HL-60 (cell line): ENCODE data around the gene LIMA1.
A peak's percentile ranks its signal among the peaks of the same experiment; 100 is the strongest.

Source experiments
- DNase-seq, 2 experiments: peaks; one replicate each; pipeline ENCODE4 v3.0.0-alpha.2; 2010 to 2020; ENCODE audit warnings: low read depth in 1 of 2, low spot score in 1 of 2
- H3K27ac ChIP-seq: fragments of 250-450 bp; sonication (Bioruptor Pico); replicated peaks from 2 replicates; pipeline ENCODE4 v1.5.1; 2020; ENCODE audit warnings: mild to moderate bottlenecking, moderate library complexity
- H3K27me3 ChIP-seq: fragments of 250-450 bp; sonication (Bioruptor Pico); 2 replicates; pipeline ENCODE4 v1.5.1; 2021; ENCODE audit warnings: mild to moderate bottlenecking, moderate library complexity; ENCODE audit not compliant: insufficient read depth, poor library complexity, severe bottlenecking
- H3K4me3 ChIP-seq: replicated peaks from 2 replicates; pipeline ENCODE4 v1.5.1; 2011; ENCODE audit warnings: mild to moderate bottlenecking, control low read depth, low read length; ENCODE audit not compliant: insufficient read depth
- CTCF ChIP-seq: IDR thresholded peaks from one replicate; pipeline ENCODE4 v1.5.1; 2011; ENCODE audit warnings: low read length, control low read depth, inconsistent platforms; ENCODE audit not compliant: insufficient read depth
- GABPA ChIP-seq: IDR thresholded peaks from 2 replicates; pipeline ENCODE4 v1.6.1; 2012; ENCODE audit warnings: low read depth
- POLR2AphosphoS5 ChIP-seq: IDR thresholded peaks from 2 replicates; pipeline ENCODE4 v1.6.1; 2012; ENCODE audit warnings: low read depth
- REST ChIP-seq: IDR thresholded peaks from 2 replicates; pipeline ENCODE4 v1.6.1; 2012; ENCODE audit warnings: low read depth; ENCODE audit not compliant: insufficient replicate concordance
- SPI1 ChIP-seq: IDR thresholded peaks from 2 replicates; pipeline ENCODE4 v1.6.1; 2012; ENCODE audit warnings: low read depth, mild to moderate bottlenecking, borderline replicate concordance

LIMA1 gene

GRCh38 chr12:50224026-50224692, 59.2 kb downstream of the LIMA1 start:
- Histone ChIP-seq H3K27me3 (no peaks in the 10 kb centered on the region), H3K27ac (no peak overlapping the region), H3K4me3 (no peak overlapping the region)
- DNase-seq: no peak
- TF ChIP-seq CTCF (no peak), REST (no peak), SPI1 (no peak), POLR2AphosphoS5 (no peak), GABPA (no peak)

- DNase-seq: peak; percentile 51 to 63
Observed at GRCh38 chr12:50222275-50222783, 61.0 kb downstream of the LIMA1 start.

GRCh38 chr12:50221228-50222008, 61.9 kb downstream of the LIMA1 start:
- Histone ChIP-seq H3K27ac (peak overlapping the region; percentile 60), H3K4me3 (peak overlapping the region; percentile 68), H3K27me3 (no peaks in the 10 kb centered on the region)
- DNase-seq: peak in 1 of 2 experiments; percentile 28
- no peak for TF ChIP-seq GABPA
- TF ChIP-seq SPI1: 0 out of 2 replicates have a peak, but pooled peaks have one; percentile 1

More at GRCh38 chr12:50222275-50222783, 61.0 kb downstream of the LIMA1 start:
- peak overlapping the region; percentile 60 for H3K27ac ChIP-seq
- TF ChIP-seq CTCF (no peak), POLR2AphosphoS5 (no peak), SPI1 (peak; percentile 22; the same call in 1 of the 2 replicates)
- H3K4me3 ChIP-seq: peak overlapping the region; percentile 68
- no peaks in the 10 kb centered on the region for H3K27me3 ChIP-seq

GRCh38 chr12:50220363-50220995, 62.8 kb downstream of the LIMA1 start:
- Histone ChIP-seq H3K27me3 (no peaks in the 10 kb centered on the region), H3K27ac (peak overlapping the region; percentile 60), H3K4me3 (peak overlapping the region; percentile 68)
- DNase-seq: peak in 1 of 2 experiments; percentile 66
- TF ChIP-seq GABPA: no peak
- no peak for TF ChIP-seq REST
- no peak for TF ChIP-seq CTCF
- no peak for TF ChIP-seq SPI1
- no peak for TF ChIP-seq POLR2AphosphoS5
